Esophagus muscularis mucosa (tissue), 4 donors: ENCODE results near the gene BMP6. TPM values are rescaled to one million over a fixed set of nuclear protein-coding genes. Genes with fewer than 3 reads are reported as not detected.
"Not testable (repeated sequence)": the region's sequence is repeated elsewhere in the genome, so short reads cannot be mapped to it uniquely, and the experiment has no call there.

ENCODE experiments used
- DNase-seq: peaks from one replicate; pipeline ENCODE4 v3.0.0-alpha.2; 2017; ENCODE audit errors: extremely low spot score
- H3K27ac ChIP-seq, 4 donors: fragments of 200-600 bp; sonication (generic); replicated peaks in 1 of 4; 1 replicate in 3 of 4; 2 replicates in 1 of 4; pipeline ENCODE4 v1.5.1; 2016 to 2019; ENCODE audit warnings: mild to moderate bottlenecking in 1 of 4
- H3K27me3 ChIP-seq, 4 donors: fragments of 200-600 bp; sonication (generic); one replicate each; pipeline versions ENCODE4 v1.5.1 to v1.6.0; 2016 to 2019
- H3K36me3 ChIP-seq, 4 donors: fragments of 200-600 bp; sonication (generic); one replicate each; pipeline ENCODE4 v1.5.1; 2016 to 2019
- H3K4me1 ChIP-seq, 4 donors: fragments of 200-600 bp; sonication (generic); one replicate each; pipeline ENCODE4 v1.5.1; 2016 to 2019
- H3K4me3 ChIP-seq, 4 donors: fragments of 200-600 bp; sonication (generic); 1 replicate in 2 of 4; 2 replicates in 2 of 4; pipeline ENCODE4 v1.5.1; 2016 to 2019; ENCODE audit warnings: mild to moderate bottlenecking in 4 of 4, moderate library complexity in 1 of 4
- H3K9me3 ChIP-seq, 4 donors: fragments of 200-600 bp; sonication (generic); 1 replicate in 3 of 4; 2 replicates in 1 of 4; pipeline ENCODE4 v1.5.1; 2016 to 2019
- EP300 ChIP-seq: sonication (generic); formaldehyde crosslinking; IDR thresholded peaks from one replicate; pipeline ENCODE4 v1.6.1; 2017; ENCODE audit warnings: antibody characterized with exemption
- POLR2A ChIP-seq: fragments of 450-650 bp; IDR thresholded peaks from one replicate; pipeline ENCODE4 v1.6.1; 2017; ENCODE audit warnings: antibody characterized with exemption, moderate library complexity, mild to moderate bottlenecking, low read depth
- POLR2AphosphoS5 ChIP-seq, 2 donors: sonication (generic); formaldehyde crosslinking; IDR thresholded peaks; one replicate each; pipeline ENCODE4 v1.6.1; 2017; ENCODE audit warnings: antibody characterized with exemption in 2 of 2
- WGBS: methylation state at CpG from one replicate; pipeline ENCODE4 v1.1.5; 2018; 5-methylcytosine and 5-hydroxymethylcytosine counted together
- intact Hi-C: fragments of 100-400 bp; cut with DNase I; formaldehyde crosslinking; loops from one replicate; pipeline ENCODE4 v1.15.1; 2023
- total RNA-seq, 4 donors: library from RNA; depleted of rRNA; stranded (reverse); fragments of >200 nt; gene quantifications; one replicate each; pipeline versions ENCODE4 v1.1.0 to v1.2.1, GENCODE V29; 2016
- TF ChIP-seq, protein P1 (sequence below), 3 experiments: fragments of 200-600 bp in 2 of 3; fragments of 450-650 bp in 1 of 3; sonication (generic) in 2 of 3; IDR thresholded peaks; one replicate each; pipeline ENCODE4 v1.5.1; 2017 to 2019; ENCODE audit warnings: antibody characterized with exemption in 3 of 3, mild to moderate bottlenecking in 2 of 3, moderate library complexity in 1 of 3

The BMP6 gene
- total RNA-seq, 4 donors from 2014 or later: 5.1 to 10.0 (median 6.9) TPM

DNA sequence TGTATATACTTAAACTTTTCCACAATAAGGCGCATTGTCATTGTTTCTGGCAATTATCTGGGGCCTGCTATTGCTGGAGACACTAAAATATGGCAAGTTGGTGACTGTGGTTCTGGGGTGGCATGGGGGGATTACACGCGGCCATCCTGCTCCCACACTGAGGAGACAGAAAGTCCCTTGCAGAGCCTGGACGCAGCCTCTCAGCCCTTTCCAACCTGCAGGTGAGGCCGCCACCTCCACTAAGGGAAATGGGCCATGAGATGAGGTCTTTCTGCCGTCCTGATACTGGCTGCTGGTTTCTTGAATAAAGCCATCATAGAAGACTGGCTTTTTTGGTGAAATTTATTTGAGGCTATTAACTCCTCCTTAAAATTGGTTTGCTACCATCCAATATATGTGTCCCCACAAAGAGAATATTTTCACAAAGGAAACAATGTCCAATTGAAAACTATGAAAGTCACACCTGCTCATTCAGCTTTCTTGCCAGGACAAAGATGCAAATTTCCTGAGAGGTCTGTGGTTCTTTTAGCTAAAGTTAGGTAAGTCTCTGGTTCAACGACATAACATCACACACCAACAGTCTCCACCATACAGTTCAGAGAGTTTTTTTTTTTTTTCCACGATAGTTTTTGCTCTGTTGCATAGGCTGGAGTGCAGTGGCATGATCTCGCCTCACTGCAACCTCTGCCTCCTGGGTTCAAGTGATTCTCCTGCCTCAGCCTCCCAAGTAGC lies 171.7 kb downstream of the BMP6 start:
- no peaks in the 10 kb centered on the region for H3K9me3 ChIP-seq
- H3K27me3 ChIP-seq: no peaks in the 10 kb centered on the region
- H3K36me3 ChIP-seq: peaks cover 61 to 99% (median 95%) of the 10 kb centered on the region in 4 donors
- no peak overlapping the region for H3K4me3 ChIP-seq
- 93% methylated on average over 9 of the region's 9 CpGs for WGBS
- intact Hi-C loops: no loop called here
- TF ChIP-seq POLR2AphosphoS5 (IDR thresholded peaks at IDR 0.05): no peak
- no peak for TF ChIP-seq POLR2A
- TF ChIP-seq, protein P1, sequence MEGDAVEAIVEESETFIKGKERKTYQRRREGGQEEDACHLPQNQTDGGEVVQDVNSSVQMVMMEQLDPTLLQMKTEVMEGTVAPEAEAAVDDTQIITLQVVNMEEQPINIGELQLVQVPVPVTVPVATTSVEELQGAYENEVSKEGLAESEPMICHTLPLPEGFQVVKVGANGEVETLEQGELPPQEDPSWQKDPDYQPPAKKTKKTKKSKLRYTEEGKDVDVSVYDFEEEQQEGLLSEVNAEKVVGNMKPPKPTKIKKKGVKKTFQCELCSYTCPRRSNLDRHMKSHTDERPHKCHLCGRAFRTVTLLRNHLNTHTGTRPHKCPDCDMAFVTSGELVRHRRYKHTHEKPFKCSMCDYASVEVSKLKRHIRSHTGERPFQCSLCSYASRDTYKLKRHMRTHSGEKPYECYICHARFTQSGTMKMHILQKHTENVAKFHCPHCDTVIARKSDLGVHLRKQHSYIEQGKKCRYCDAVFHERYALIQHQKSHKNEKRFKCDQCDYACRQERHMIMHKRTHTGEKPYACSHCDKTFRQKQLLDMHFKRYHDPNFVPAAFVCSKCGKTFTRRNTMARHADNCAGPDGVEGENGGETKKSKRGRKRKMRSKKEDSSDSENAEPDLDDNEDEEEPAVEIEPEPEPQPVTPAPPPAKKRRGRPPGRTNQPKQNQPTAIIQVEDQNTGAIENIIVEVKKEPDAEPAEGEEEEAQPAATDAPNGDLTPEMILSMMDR (IDR thresholded peaks at IDR 0.05): no peak
- TF ChIP-seq EP300: no peak
- H3K27ac ChIP-seq: no peak overlapping the region
- H3K4me1 ChIP-seq: no peaks in the 10 kb centered on the region
- DNase-seq: no peak

GRCh38 chr6:7898193-7898586 lies 172.3 kb downstream of the BMP6 start:
- H3K4me3 ChIP-seq, H3K4me1 ChIP-seq, DNase-seq, H3K27me3 ChIP-seq, H3K9me3 ChIP-seq, intact Hi-C loops, H3K27ac ChIP-seq: not testable (repeated sequence)
- peaks cover 56 to 99% (median 95%) of the 10 kb centered on the region in 4 donors for H3K36me3 ChIP-seq
- WGBS: 92% methylated on average over 8 of the region's 8 CpGs

- H3K9me3 ChIP-seq: no peaks in the 10 kb centered on the region
- peaks cover 0 to 2% (median 0%) of the 10 kb centered on the region in 4 donors for H3K4me1 ChIP-seq
- DNase-seq: no peak
- intact Hi-C loops: no loop called here
- H3K27me3 ChIP-seq: no peaks in the 10 kb centered on the region
- H3K36me3 ChIP-seq: peaks cover 45 to 99% (median 95%) of the 10 kb centered on the region in 4 donors
- 70% methylated on average over 5 of the region's 5 CpGs for WGBS
- TF ChIP-seq, protein P1 (IDR thresholded peaks at IDR 0.05): no peak
- TF ChIP-seq POLR2AphosphoS5 (IDR thresholded peaks at IDR 0.05) (no peak), POLR2A (no peak), EP300 (no peak)
- H3K4me3 ChIP-seq: no peak overlapping the region
- H3K27ac ChIP-seq: no peak overlapping the region
Measured at GRCh38 chr6:7899101-7899888, 173.4 kb downstream of the BMP6 start.

- Histone ChIP-seq H3K9me3 (no peaks in the 10 kb centered on the region), H3K27ac (no peak overlapping the region), H3K4me1 (peaks cover 0 to 8% (median 3%) of the 10 kb centered on the region in 4 donors), H3K27me3 (no peaks in the 10 kb centered on the region), H3K36me3 (peaks cover 40 to 97% (median 94%) of the 10 kb centered on the region in 4 donors), H3K4me3 (no peak overlapping the region)
- 77% methylated on average over 4 of the region's 4 CpGs for WGBS
- TF ChIP-seq POLR2A: no peak
- no peak for DNase-seq
- intact Hi-C loops: no loop called here
Measured at GRCh38 chr6:7899889-7900213, 174.0 kb downstream of the BMP6 start.

GRCh38 chr6:7900621-7901020 lies 174.7 kb downstream of the BMP6 start:
- DNase-seq: no peak
- Histone ChIP-seq H3K4me3 (no peak overlapping the region), H3K4me1 (peaks cover 0 to 14% (median 8%) of the 10 kb centered on the region in 4 donors), H3K36me3 (peaks cover 33 to 89% (median 86%) of the 10 kb centered on the region in 4 donors), H3K27me3 (no peaks in the 10 kb centered on the region), H3K9me3 (no peaks in the 10 kb centered on the region), H3K27ac (no peak overlapping the region)
- TF ChIP-seq POLR2A (no peak), EP300 (no peak), POLR2AphosphoS5 (IDR thresholded peaks at IDR 0.05) (no peak)
- TF ChIP-seq, protein P1 (IDR thresholded peaks at IDR 0.05): no peak
- intact Hi-C loops: no loop called here
- 92% methylated on average over 2 of the region's 2 CpGs for WGBS
